ENCODE measurements around the gene VPS54.

DNA sequence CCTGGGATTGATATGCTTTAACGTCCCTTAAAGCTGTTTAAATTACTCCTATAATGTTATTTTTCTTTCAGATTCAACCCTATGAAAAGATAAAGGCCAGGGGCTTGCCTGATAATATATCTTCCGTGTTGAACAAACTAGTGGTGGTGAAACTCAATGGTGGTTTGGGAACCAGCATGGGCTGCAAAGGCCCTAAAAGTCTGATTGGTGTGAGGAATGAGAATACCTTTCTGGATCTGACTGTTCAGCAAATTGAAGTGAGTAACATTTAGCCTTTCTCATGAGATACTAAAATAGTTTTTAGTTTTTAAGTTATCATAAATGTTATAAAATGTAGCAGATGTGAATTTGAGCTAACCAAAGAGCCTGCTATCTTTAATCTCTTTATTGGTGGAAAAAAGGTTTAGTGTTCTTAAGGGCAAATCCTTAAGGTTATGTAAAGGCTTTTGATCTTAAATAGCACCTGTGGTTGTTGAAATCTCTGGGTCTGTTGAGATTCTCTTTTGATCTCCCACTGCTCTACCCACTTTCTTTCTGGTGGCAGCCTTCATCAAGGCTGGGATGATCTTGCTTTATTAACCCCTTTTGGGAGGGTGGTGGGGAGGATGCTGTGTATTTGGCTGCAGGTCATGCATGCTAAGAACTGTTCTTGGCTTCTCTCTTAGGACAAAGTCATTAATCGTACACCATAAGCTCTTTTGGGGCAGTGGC is 136.7 kb downstream of the VPS54 start:
- TF ChIP-seq POLR2AphosphoS5 (IDR thresholded peaks at IDR 0.05; ENCODE audit: insufficient read depth in 1 of 2, low read depth in 1 of 2) (no peak), POLR2A (IDR thresholded peaks at IDR 0.05) (no peak)

Measured in vagina (tissue), 2 donors.